SK-N-SH treated with all-trans-retinoic acid at 6 μM for 48 hours (cell line): ENCODE measurements around the gene SCN9A.

Experiments
- ATAC-seq: fragments of 200-7000 bp; cut with Tn5 transposase; 3 replicates; pipeline ENCODE4 v1.9.1; 2020; ENCODE audit warnings: mild to moderate bottlenecking, moderate library complexity
- ARNTL ChIP-seq: fragments of 450-650 bp; formaldehyde crosslinking; IDR thresholded peaks from 2 replicates; pipeline ENCODE4 v1.5.0; 2020; ENCODE audit warnings: low read depth, mild to moderate bottlenecking, moderate library complexity, borderline replicate concordance
- BACH2 ChIP-seq: fragments of 250-450 bp; sonication (Bioruptor Pico); IDR thresholded peaks from 2 replicates; pipeline ENCODE4 v1.9.0; 2021; ENCODE audit warnings: mild to moderate bottlenecking, borderline replicate concordance
- CREB5 ChIP-seq: fragments of 250-450 bp; sonication (Bioruptor Pico); IDR thresholded peaks from 2 replicates; pipeline ENCODE4 v1.5.1; 2020; ENCODE audit warnings: low read depth, mild to moderate bottlenecking, moderate library complexity
- CSDC2 ChIP-seq: fragments of 250-450 bp; sonication (Bioruptor Pico); IDR thresholded peaks from 2 replicates; pipeline ENCODE4 v1.5.0; 2020; ENCODE audit warnings: mild to moderate bottlenecking, moderate library complexity
- CSRNP3 ChIP-seq: fragments of 250-450 bp; sonication (Bioruptor Pico); IDR thresholded peaks from 2 replicates; pipeline ENCODE4 v1.5.1; 2021; ENCODE audit warnings: mild to moderate bottlenecking, moderate library complexity
- ESRRG ChIP-seq: fragments of 250-450 bp; sonication (Bioruptor Pico); IDR thresholded peaks from 2 replicates; pipeline ENCODE4 v1.6.1; 2021; ENCODE audit warnings: mild to moderate bottlenecking
- ISL1 ChIP-seq: fragments of 250-450 bp; sonication (Bioruptor Pico); IDR thresholded peaks from 2 replicates; pipeline ENCODE4 v2.1.2; 2022; ENCODE audit warnings: mild to moderate bottlenecking, moderate library complexity
- OSR1 ChIP-seq: fragments of 250-450 bp; sonication (Bioruptor Pico); IDR thresholded peaks from 2 replicates; pipeline ENCODE4 v1.8.0; 2022; ENCODE audit warnings: moderate library complexity, mild to moderate bottlenecking, inconsistent platforms
- POU6F1 ChIP-seq: fragments of 250-450 bp; sonication (Bioruptor Pico); IDR thresholded peaks from 2 replicates; pipeline ENCODE4 v1.8.0; 2021; ENCODE audit warnings: low read depth, mild to moderate bottlenecking, moderate library complexity, borderline replicate concordance
- PPARA ChIP-seq: fragments of 250-450 bp; sonication (Bioruptor Pico); IDR thresholded peaks from 2 replicates; pipeline ENCODE4 v1.5.0; 2020; ENCODE audit warnings: mild to moderate bottlenecking, borderline replicate concordance
- RARB ChIP-seq: fragments of 250-450 bp; sonication (Bioruptor Pico); IDR thresholded peaks from 2 replicates; pipeline ENCODE4 v1.8.0; 2021; ENCODE audit warnings: mild to moderate bottlenecking, moderate library complexity
- SNAI2 ChIP-seq: fragments of 250-450 bp; sonication (Bioruptor Pico); IDR thresholded peaks from 2 replicates; pipeline ENCODE4 v1.5.0; 2020; ENCODE audit warnings: mild to moderate bottlenecking, moderate library complexity
- TCF4 ChIP-seq: fragments of 250-450 bp; sonication (Bioruptor Pico); IDR thresholded peaks from 2 replicates; pipeline ENCODE4 v1.8.0; 2021; ENCODE audit warnings: mild to moderate bottlenecking, moderate library complexity, borderline replicate concordance
- TSHZ2 ChIP-seq: fragments of 250-450 bp; sonication (Bioruptor Pico); IDR thresholded peaks from 2 replicates; pipeline ENCODE4 v1.5.0; 2020; ENCODE audit warnings: mild to moderate bottlenecking, moderate library complexity
- ZC3H10 ChIP-seq: fragments of 250-450 bp; sonication (Bioruptor Pico); IDR thresholded peaks from 2 replicates; pipeline ENCODE4 v1.5.1; 2021; ENCODE audit warnings: mild to moderate bottlenecking, moderate library complexity
- ZFP3 ChIP-seq: fragments of 250-450 bp; sonication (Bioruptor Pico); IDR thresholded peaks from 2 replicates; pipeline ENCODE4 v1.5.0; 2020; ENCODE audit warnings: mild to moderate bottlenecking, moderate library complexity
- ZFP30 ChIP-seq: fragments of 450-650 bp; formaldehyde crosslinking; IDR thresholded peaks from 2 replicates; pipeline ENCODE4 v1.5.0; 2022; ENCODE audit warnings: mild to moderate bottlenecking, moderate library complexity
- ZNF565 ChIP-seq: fragments of 450-650 bp; formaldehyde crosslinking; conservative IDR thresholded peaks from 2 replicates; pipeline ENCODE4 v1.5.0; 2020; ENCODE audit warnings: low read depth, mild to moderate bottlenecking, moderate library complexity
- ZNF70 ChIP-seq: fragments of 450-650 bp; formaldehyde crosslinking; IDR thresholded peaks from 2 replicates; pipeline ENCODE4 v1.5.0; 2020; ENCODE audit warnings: mild to moderate bottlenecking, moderate library complexity
- ZNF8 ChIP-seq: fragments of 450-650 bp; formaldehyde crosslinking; IDR thresholded peaks from 2 replicates; pipeline ENCODE4 v1.5.0; 2020; ENCODE audit warnings: mild to moderate bottlenecking, moderate library complexity
- TF ChIP-seq, protein P1 (sequence below): fragments of 250-450 bp; sonication (Bioruptor Pico); IDR thresholded peaks from 2 replicates; pipeline ENCODE4 v1.8.0; 2020; ENCODE audit warnings: mild to moderate bottlenecking, moderate library complexity, borderline replicate concordance

SCN9A gene

GRCh38 chr2:166343467-166343866, 32.3 kb downstream of the SCN9A start (continued):
- no peak for TF ChIP-seq TSHZ2 (CRISPR knock-in tag)
- no peak for TF ChIP-seq RARB (CRISPR knock-in tag)
- no peak for TF ChIP-seq CREB5 (CRISPR knock-in tag)
- TF ChIP-seq POU6F1: no peak
- TF ChIP-seq ZFP30 (CRISPR knock-in tag): no peak
- TF ChIP-seq ESRRG (CRISPR knock-in tag): no peak

- no peak for TF ChIP-seq ZNF565 (CRISPR knock-in tag)
- no peak for TF ChIP-seq OSR1 (CRISPR knock-in tag)
- TF ChIP-seq TSHZ2 (CRISPR knock-in tag): no peak
- TF ChIP-seq SNAI2: no peak
- TF ChIP-seq ZNF8 (CRISPR knock-in tag): no peak
- TF ChIP-seq POU6F1: no peak
- no peak for TF ChIP-seq CSDC2 (CRISPR knock-in tag)
- TF ChIP-seq ESRRG (CRISPR knock-in tag): no peak
- no peak for TF ChIP-seq ZNF70 (CRISPR knock-in tag)
- no peak for TF ChIP-seq ZFP30 (CRISPR knock-in tag)
- no peak for TF ChIP-seq ZFP3 (CRISPR knock-in tag)
- TF ChIP-seq TCF4 (CRISPR knock-in tag): no peak
- TF ChIP-seq ARNTL (CRISPR knock-in tag): no peak
- peak; percentile 40 for ATAC-seq
Measured at GRCh38 chr2:166341426-166341825, 34.3 kb downstream of the SCN9A start.

GRCh38 chr2:166338831-166339339, 36.9 kb downstream of the SCN9A start:
- TF ChIP-seq ESRRG (CRISPR knock-in tag) (no peak), ISL1 (peak; percentile 71)
- ATAC-seq: no peak

GRCh38 chr2:166337932-166338331, 37.8 kb downstream of the SCN9A start:
- ATAC-seq: no peak
- no peak for TF ChIP-seq CSRNP3 (CRISPR knock-in tag)
- no peak for TF ChIP-seq ARNTL (CRISPR knock-in tag)
- TF ChIP-seq, protein P1, sequence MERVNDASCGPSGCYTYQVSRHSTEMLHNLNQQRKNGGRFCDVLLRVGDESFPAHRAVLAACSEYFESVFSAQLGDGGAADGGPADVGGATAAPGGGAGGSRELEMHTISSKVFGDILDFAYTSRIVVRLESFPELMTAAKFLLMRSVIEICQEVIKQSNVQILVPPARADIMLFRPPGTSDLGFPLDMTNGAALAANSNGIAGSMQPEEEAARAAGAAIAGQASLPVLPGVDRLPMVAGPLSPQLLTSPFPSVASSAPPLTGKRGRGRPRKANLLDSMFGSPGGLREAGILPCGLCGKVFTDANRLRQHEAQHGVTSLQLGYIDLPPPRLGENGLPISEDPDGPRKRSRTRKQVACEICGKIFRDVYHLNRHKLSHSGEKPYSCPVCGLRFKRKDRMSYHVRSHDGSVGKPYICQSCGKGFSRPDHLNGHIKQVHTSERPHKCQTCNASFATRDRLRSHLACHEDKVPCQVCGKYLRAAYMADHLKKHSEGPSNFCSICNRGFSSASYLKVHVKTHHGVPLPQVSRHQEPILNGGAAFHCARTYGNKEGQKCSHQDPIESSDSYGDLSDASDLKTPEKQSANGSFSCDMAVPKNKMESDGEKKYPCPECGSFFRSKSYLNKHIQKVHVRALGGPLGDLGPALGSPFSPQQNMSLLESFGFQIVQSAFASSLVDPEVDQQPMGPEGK (CRISPR knock-in tag): no peak
- no peak for TF ChIP-seq ZNF8 (CRISPR knock-in tag)
- no peak for TF ChIP-seq PPARA
- no peak for TF ChIP-seq ZNF70 (CRISPR knock-in tag)
- TF ChIP-seq BACH2 (CRISPR knock-in tag): no peak
- TF ChIP-seq ZFP30 (CRISPR knock-in tag): no peak
- no peak for TF ChIP-seq TCF4 (CRISPR knock-in tag)
- TF ChIP-seq ZC3H10 (CRISPR knock-in tag): no peak
